Neutrophil (primary cell): ENCODE data around the gene ENAH.

Experiments used
- H3K27ac ChIP-seq: fragments of 200-600 bp; sonication (generic); 2 replicates; pipeline ENCODE4 v1.5.1; 2016; ENCODE audit warnings: mild to moderate bottlenecking, moderate library complexity
- H3K27me3 ChIP-seq: fragments of 200-600 bp; sonication (generic); 2 replicates; pipeline ENCODE4 v1.6.0; 2016; ENCODE audit warnings: mild to moderate bottlenecking
- H3K36me3 ChIP-seq: fragments of 200-600 bp; sonication (generic); 2 replicates; pipeline ENCODE4 v1.5.1; 2017
- H3K4me1 ChIP-seq, 2 experiments: fragments of 200-600 bp in 1 of 2; sonication (generic) in 1 of 2; 1 replicate in 1 of 2; 2 replicates in 1 of 2; pipeline versions ENCODE4 v1.5.1 to v1.6.1; 2013 to 2016; ENCODE audit warnings: low read depth in 1 of 2, low read length in 1 of 2, mild to moderate bottlenecking in 1 of 2, moderate library complexity in 1 of 2; ENCODE audit not compliant: control insufficient read depth in 1 of 2, insufficient read depth in 1 of 2
- H3K4me3 ChIP-seq, 2 experiments: fragments of 200-600 bp in 1 of 2; sonication (generic) in 1 of 2; 1 replicate in 1 of 2; 2 replicates in 1 of 2; pipeline ENCODE4 v1.5.1; 2013 to 2016; ENCODE audit warnings: low read depth in 1 of 2, low read length in 1 of 2, mild to moderate bottlenecking in 1 of 2, moderate library complexity in 1 of 2
- H3K9me3 ChIP-seq: fragments of 200-600 bp; sonication (generic); 2 replicates; pipeline ENCODE4 v1.5.1; 2016
- TF ChIP-seq, protein P1 (sequence below): fragments of 200-600 bp; sonication (generic); IDR thresholded peaks from 2 replicates; pipeline ENCODE4 v1.5.1; 2016; ENCODE audit warnings: antibody characterized with exemption

Gene ENAH

DNA sequence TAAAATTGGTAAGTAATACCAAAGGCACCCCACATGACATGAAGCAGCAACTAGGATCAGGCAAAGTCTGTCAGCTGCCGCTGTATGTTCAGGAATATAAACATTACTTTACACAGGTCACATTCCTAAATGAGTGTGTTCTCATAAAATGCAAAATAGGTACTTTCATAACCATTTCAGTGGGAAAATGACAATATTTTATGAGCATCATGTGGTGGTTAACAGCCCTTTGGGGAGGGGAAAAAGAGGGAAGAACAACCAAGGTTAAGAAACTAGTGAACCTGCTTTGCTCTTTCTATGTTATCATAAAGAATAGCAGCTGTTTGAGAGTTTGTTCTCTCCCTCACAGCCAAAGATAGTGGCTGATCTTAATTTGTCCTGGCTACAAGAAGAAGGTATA lies 119.7 kb downstream of the ENAH start:
- TF ChIP-seq, protein P1, sequence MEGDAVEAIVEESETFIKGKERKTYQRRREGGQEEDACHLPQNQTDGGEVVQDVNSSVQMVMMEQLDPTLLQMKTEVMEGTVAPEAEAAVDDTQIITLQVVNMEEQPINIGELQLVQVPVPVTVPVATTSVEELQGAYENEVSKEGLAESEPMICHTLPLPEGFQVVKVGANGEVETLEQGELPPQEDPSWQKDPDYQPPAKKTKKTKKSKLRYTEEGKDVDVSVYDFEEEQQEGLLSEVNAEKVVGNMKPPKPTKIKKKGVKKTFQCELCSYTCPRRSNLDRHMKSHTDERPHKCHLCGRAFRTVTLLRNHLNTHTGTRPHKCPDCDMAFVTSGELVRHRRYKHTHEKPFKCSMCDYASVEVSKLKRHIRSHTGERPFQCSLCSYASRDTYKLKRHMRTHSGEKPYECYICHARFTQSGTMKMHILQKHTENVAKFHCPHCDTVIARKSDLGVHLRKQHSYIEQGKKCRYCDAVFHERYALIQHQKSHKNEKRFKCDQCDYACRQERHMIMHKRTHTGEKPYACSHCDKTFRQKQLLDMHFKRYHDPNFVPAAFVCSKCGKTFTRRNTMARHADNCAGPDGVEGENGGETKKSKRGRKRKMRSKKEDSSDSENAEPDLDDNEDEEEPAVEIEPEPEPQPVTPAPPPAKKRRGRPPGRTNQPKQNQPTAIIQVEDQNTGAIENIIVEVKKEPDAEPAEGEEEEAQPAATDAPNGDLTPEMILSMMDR = no peak
- peaks cover 19% of the 10 kb centered on the region for H3K27me3 ChIP-seq
- H3K9me3 ChIP-seq = no peaks in the 10 kb centered on the region
- H3K27ac ChIP-seq = no peak overlapping the region
- no peak overlapping the region for H3K4me3 ChIP-seq
- H3K4me1 ChIP-seq = no peaks in the 10 kb centered on the region
- no peaks in the 10 kb centered on the region for H3K36me3 ChIP-seq

DNA sequence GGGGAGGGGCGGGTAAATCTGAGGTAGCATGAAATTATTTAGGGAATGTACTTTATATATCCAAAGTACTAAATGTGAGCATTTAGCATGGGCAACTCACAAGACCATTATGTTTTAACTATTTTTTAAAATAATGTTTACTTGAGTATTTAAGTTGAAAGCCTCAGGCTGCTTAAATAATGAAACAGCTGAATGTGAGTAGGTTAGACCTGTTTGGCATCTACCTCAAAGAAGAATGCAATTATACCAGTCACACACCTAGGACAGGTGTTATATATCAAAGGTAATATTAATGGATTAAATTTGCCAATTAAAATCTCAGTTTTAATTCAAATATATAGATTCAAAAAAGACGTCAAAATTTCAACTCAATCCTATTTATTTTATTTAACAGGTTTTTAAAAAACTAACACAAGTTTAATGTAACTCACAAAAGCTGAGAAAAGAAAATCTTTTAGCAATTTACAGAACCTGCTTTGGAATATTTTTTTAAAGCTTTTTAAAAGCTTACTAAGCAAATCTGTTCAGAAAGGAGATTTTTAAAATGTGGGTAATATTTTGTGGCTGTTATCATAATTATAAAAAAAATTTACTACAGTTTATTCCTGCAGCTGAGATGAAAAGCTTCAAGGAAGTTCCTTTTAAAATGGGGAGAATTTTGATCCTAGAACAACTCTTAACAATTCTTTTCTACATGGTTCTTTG lies 120.5 kb downstream of the ENAH start:
- H3K9me3 ChIP-seq = no peaks in the 10 kb centered on the region
- TF ChIP-seq, protein P1 = no peak
- H3K4me1 ChIP-seq = no peaks in the 10 kb centered on the region
- no peak overlapping the region for H3K27ac ChIP-seq
- H3K27me3 ChIP-seq = peaks cover 19% of the 10 kb centered on the region
- H3K4me3 ChIP-seq = no peak overlapping the region
- H3K36me3 ChIP-seq = no peaks in the 10 kb centered on the region

DNA sequence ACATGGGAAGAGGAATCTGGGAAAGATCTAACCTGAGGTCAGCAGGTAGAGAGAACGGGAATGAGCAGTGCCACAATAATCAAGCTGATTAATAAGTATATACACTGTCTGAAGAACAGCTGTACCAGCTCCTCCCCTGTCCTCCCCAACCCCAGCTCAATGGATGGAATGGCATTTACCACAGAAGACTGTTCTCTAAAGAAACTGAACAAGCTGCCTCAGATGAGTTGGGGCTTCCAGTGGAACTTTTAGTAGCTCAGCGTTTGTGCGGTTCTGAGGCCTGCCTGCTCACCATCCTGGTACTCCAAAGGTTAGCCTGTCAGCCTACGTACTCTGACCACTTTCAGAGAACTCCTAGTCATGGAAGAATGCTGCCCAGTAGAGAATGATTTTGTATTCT lies 123.2 kb downstream of the ENAH start:
- Histone ChIP-seq H3K27ac (no peak overlapping the region), H3K4me1 (no peaks in the 10 kb centered on the region), H3K27me3 (peaks cover 14% of the 10 kb centered on the region), H3K4me3 (no peak overlapping the region), H3K9me3 (no peaks in the 10 kb centered on the region), H3K36me3 (no peaks in the 10 kb centered on the region)
- TF ChIP-seq, protein P1 = no peak

DNA sequence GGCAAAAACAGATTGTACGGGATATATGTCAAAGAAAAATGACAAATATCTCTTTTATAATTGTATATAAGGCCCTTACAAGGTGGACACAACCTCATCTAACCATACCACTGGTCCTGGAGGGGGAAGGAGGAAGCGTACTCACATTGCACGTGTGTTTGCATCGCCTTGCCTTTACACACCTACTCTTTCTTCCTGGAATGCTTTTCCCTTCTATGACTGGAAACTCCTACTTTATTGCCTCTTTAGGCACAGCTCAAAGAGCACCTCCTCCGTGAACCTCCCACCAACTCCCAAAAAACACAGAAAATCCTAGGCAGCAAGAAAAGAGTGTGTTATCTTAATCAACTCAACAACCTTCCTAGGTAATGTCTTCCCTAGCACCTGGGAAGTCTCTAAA lies 125.3 kb downstream of the ENAH start:
- Histone ChIP-seq H3K9me3 (no peaks in the 10 kb centered on the region), H3K27ac (no peak overlapping the region), H3K4me3 (no peak overlapping the region), H3K4me1 (no peaks in the 10 kb centered on the region), H3K27me3 (peaks cover under 1% of the 10 kb centered on the region), H3K36me3 (no peaks in the 10 kb centered on the region)
- TF ChIP-seq, protein P1 = no peak

DNA sequence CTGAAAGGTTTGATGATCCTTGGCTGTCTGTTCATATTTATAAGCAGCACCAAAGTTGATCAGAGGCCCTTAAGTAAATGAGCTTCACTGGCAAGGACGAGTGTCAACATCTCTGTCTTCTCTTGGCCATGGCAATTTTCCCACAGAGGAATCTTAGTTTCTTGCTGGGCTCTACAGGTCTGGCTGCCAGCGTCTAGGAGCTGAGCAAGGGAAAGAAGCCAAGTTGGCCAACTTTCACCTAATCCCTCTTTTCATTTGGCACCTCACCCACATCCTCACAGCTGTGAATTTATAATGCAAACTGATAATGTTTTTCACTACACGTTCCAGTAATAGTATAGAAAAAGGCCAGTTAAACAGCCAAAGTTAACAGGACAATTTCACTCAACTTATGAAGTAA lies 126.0 kb downstream of the ENAH start:
- H3K27ac ChIP-seq = no peak overlapping the region
- H3K36me3 ChIP-seq = no peaks in the 10 kb centered on the region
- TF ChIP-seq, protein P1 = no peak
- no peaks in the 10 kb centered on the region for H3K9me3 ChIP-seq
- H3K4me3 ChIP-seq = no peak overlapping the region
- H3K27me3 ChIP-seq = no peaks in the 10 kb centered on the region
- no peaks in the 10 kb centered on the region for H3K4me1 ChIP-seq

DNA sequence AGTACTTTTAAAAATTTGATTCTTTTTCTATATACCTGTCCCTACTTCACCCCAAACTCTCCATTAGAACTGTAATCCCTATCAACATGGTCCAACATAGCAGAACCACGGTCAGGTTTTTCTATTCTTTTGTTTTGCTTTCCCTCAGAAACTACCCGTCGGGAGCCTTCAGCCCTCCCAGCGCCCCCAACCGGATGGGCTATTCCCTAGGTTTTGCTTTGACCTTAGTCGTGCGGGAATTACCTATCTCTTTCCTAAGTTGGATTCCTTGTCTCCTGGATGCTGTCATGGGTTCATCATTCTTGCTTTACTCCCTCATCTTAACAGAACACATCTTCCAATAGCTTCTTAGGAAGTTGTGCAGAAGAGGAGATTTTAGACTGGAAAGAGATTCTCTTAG lies 127.5 kb downstream of the ENAH start:
- TF ChIP-seq, protein P1 = no peak
- Histone ChIP-seq H3K9me3 (no peaks in the 10 kb centered on the region), H3K4me3 (no peak overlapping the region), H3K36me3 (no peaks in the 10 kb centered on the region), H3K27ac (no peak overlapping the region), H3K27me3 (no peaks in the 10 kb centered on the region), H3K4me1 (no peaks in the 10 kb centered on the region)
